ENCODE results near the gene C11orf68. TPM values are rescaled to one million over a fixed set of nuclear protein-coding genes. Genes with fewer than 3 reads are reported as not detected.

C11orf68 gene
- total RNA-seq, 1 experiment from 2014 or later = 31.9 TPM

DNA sequence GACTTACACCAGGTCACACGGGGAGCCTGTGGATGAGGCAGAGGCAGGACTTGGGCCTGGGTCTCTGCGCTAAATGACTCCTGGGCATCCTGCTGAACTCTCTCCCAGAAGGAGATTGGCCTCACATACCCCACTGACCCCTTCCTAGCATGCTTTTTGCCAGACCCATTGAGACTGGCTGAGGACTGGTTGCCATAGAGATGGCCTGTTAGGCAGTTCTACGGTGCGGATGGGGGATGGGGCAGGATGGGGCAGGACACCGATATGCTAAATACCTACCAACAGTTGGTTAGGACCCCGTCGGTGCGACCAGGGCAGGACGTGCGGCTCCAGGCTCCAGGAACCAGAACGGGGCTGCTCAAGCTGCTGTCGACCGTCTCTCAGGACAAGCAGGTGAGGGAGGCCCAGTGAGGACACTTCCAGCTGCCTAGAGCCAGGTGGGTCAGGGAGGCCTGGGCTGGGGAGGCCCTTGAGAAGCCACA lies 26.6 kb upstream of the C11orf68 start, which contains the start of gene TSGA10IP (continued):
- TF ChIP-seq, protein P1, sequence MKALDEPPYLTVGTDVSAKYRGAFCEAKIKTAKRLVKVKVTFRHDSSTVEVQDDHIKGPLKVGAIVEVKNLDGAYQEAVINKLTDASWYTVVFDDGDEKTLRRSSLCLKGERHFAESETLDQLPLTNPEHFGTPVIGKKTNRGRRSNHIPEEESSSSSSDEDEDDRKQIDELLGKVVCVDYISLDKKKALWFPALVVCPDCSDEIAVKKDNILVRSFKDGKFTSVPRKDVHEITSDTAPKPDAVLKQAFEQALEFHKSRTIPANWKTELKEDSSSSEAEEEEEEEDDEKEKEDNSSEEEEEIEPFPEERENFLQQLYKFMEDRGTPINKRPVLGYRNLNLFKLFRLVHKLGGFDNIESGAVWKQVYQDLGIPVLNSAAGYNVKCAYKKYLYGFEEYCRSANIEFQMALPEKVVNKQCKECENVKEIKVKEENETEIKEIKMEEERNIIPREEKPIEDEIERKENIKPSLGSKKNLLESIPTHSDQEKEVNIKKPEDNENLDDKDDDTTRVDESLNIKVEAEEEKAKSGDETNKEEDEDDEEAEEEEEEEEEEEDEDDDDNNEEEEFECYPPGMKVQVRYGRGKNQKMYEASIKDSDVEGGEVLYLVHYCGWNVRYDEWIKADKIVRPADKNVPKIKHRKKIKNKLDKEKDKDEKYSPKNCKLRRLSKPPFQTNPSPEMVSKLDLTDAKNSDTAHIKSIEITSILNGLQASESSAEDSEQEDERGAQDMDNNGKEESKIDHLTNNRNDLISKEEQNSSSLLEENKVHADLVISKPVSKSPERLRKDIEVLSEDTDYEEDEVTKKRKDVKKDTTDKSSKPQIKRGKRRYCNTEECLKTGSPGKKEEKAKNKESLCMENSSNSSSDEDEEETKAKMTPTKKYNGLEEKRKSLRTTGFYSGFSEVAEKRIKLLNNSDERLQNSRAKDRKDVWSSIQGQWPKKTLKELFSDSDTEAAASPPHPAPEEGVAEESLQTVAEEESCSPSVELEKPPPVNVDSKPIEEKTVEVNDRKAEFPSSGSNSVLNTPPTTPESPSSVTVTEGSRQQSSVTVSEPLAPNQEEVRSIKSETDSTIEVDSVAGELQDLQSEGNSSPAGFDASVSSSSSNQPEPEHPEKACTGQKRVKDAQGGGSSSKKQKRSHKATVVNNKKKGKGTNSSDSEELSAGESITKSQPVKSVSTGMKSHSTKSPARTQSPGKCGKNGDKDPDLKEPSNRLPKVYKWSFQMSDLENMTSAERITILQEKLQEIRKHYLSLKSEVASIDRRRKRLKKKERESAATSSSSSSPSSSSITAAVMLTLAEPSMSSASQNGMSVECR (CRISPR knock-in tag; IDR thresholded peaks at IDR 0.05; ENCODE audit: borderline replicate concordance) = 0 out of 2 replicates have a peak, but pooled peaks have one; percentile 37
- TF ChIP-seq FOXP1 (CRISPR knock-in tag; IDR thresholded peaks at IDR 0.05; ENCODE audit: borderline replicate concordance) (peak; percentile 69; the same call in 1 of the 2 replicates), FOXJ3 (CRISPR knock-in tag; IDR thresholded peaks at IDR 0.05; ENCODE audit: borderline replicate concordance) (no peak), TEAD1 (CRISPR knock-in tag; IDR thresholded peaks at IDR 0.05) (0 out of 2 replicates have a peak, but pooled peaks have one; percentile 53), SMAD3 (CRISPR knock-in tag; IDR thresholded peaks at IDR 0.05; ENCODE audit: borderline replicate concordance) (no peak)
- TF ChIP-seq, protein P2, sequence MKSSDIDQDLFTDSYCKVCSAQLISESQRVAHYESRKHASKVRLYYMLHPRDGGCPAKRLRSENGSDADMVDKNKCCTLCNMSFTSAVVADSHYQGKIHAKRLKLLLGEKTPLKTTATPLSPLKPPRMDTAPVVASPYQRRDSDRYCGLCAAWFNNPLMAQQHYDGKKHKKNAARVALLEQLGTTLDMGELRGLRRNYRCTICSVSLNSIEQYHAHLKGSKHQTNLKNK (CRISPR knock-in tag; IDR thresholded peaks at IDR 0.05) = no peak

DNA sequence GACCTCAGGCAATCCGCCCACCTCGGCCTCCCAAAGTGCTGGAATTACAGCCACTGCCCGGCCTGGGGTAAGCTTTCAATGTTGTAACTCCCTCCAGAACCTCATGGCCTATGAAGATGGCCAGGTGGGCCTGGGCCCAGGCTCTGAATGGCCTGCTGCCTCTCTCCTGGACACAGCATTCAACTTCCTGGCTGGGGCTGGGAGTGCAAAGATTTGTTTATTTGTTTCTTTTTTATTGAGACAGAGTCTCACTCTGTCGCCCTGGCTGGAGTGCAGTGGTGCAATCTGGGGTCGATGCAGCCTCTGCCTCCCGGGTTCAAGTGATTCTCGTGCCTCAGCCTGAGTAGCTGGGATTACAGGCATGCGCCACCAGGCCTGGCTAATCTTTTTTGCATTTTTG lies 25.9 kb upstream of the C11orf68 start:
- H3K27ac Mint-ChIP-seq = peak overlapping the region; percentile 89; the same call in 1 of the 2 replicates
- peaks cover 40% of the 10 kb centered on the region for H3K4me1 Mint-ChIP-seq
- no peaks in the 10 kb centered on the region for H3K36me3 Mint-ChIP-seq
- H3K9me3 Mint-ChIP-seq = no peaks in the 10 kb centered on the region
- H3K27me3 Mint-ChIP-seq (ENCODE audit: low read depth) = peaks cover 7% of the 10 kb centered on the region; the same call in 1 of the 2 replicates
- POLR2A ChIA-PET = no interaction called here
- peak overlapping the region; percentile 59; the same call in 1 of the 2 replicates for H3K4me3 Mint-ChIP-seq
- CTCF ChIA-PET = interaction anchor here (0.9 to 3.1 kb wide), 4 partner anchors 12 to 165 kb away, joined by 3 to 11 read pairs (median 6); partner anchors contain the start of gene AP5B1
- TF ChIP-seq FOXP1 (CRISPR knock-in tag; IDR thresholded peaks at IDR 0.05; ENCODE audit: borderline replicate concordance) (no peak), ZNF219 (CRISPR knock-in tag; IDR thresholded peaks at IDR 0.05; ENCODE audit: borderline replicate concordance) (no peak), RELA (CRISPR knock-in tag; IDR thresholded peaks at IDR 0.05; ENCODE audit: borderline replicate concordance) (no peak), TP53 (CRISPR knock-in tag; IDR thresholded peaks at IDR 0.05) (no peak), GRHL2 (CRISPR knock-in tag; IDR thresholded peaks at IDR 0.05; ENCODE audit: insufficient replicate concordance, severe bottlenecking) (no peak), SMAD4 (CRISPR knock-in tag; IDR thresholded peaks at IDR 0.05) (no peak), NFYB (CRISPR knock-in tag; conservative IDR thresholded peaks at IDR 0.05; ENCODE audit: low read depth) (no peak), ZNF416 (CRISPR knock-in tag; IDR thresholded peaks at IDR 0.05) (no peak), CREB1 (CRISPR knock-in tag; IDR thresholded peaks at IDR 0.05) (no peak), ZNF138 (CRISPR knock-in tag; conservative IDR thresholded peaks at IDR 0.05) (no peak)
- TF ChIP-seq, protein P3, sequence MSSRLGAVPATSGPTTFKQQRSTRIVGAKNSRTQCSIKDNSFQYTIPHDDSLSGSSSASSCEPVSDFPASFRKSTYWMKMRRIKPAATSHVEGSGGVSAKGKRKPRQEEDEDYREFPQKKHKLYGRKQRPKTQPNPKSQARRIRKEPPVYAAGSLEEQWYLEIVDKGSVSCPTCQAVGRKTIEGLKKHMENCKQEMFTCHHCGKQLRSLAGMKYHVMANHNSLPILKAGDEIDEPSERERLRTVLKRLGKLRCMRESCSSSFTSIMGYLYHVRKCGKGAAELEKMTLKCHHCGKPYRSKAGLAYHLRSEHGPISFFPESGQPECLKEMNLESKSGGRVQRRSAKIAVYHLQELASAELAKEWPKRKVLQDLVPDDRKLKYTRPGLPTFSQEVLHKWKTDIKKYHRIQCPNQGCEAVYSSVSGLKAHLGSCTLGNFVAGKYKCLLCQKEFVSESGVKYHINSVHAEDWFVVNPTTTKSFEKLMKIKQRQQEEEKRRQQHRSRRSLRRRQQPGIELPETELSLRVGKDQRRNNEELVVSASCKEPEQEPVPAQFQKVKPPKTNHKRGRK (CRISPR knock-in tag; IDR thresholded peaks at IDR 0.05; ENCODE audit: borderline replicate concordance) = no peak
- TF ChIP-seq, protein P4, sequence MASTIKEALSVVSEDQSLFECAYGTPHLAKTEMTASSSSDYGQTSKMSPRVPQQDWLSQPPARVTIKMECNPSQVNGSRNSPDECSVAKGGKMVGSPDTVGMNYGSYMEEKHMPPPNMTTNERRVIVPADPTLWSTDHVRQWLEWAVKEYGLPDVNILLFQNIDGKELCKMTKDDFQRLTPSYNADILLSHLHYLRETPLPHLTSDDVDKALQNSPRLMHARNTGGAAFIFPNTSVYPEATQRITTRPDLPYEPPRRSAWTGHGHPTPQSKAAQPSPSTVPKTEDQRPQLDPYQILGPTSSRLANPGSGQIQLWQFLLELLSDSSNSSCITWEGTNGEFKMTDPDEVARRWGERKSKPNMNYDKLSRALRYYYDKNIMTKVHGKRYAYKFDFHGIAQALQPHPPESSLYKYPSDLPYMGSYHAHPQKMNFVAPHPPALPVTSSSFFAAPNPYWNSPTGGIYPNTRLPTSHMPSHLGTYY (CRISPR knock-in tag; IDR thresholded peaks at IDR 0.05) = no peak
- TF ChIP-seq, protein P5, sequence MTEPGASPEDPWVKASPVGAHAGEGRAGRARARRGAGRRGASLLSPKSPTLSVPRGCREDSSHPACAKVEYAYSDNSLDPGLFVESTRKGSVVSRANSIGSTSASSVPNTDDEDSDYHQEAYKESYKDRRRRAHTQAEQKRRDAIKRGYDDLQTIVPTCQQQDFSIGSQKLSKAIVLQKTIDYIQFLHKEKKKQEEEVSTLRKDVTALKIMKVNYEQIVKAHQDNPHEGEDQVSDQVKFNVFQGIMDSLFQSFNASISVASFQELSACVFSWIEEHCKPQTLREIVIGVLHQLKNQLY (CRISPR knock-in tag; IDR thresholded peaks at IDR 0.05) = no peak
- TF ChIP-seq, protein P6, sequence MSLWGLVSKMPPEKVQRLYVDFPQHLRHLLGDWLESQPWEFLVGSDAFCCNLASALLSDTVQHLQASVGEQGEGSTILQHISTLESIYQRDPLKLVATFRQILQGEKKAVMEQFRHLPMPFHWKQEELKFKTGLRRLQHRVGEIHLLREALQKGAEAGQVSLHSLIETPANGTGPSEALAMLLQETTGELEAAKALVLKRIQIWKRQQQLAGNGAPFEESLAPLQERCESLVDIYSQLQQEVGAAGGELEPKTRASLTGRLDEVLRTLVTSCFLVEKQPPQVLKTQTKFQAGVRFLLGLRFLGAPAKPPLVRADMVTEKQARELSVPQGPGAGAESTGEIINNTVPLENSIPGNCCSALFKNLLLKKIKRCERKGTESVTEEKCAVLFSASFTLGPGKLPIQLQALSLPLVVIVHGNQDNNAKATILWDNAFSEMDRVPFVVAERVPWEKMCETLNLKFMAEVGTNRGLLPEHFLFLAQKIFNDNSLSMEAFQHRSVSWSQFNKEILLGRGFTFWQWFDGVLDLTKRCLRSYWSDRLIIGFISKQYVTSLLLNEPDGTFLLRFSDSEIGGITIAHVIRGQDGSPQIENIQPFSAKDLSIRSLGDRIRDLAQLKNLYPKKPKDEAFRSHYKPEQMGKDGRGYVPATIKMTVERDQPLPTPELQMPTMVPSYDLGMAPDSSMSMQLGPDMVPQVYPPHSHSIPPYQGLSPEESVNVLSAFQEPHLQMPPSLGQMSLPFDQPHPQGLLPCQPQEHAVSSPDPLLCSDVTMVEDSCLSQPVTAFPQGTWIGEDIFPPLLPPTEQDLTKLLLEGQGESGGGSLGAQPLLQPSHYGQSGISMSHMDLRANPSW (CRISPR knock-in tag; conservative IDR thresholded peaks at IDR 0.05; ENCODE audit: low read depth) = no peak
- TF ChIP-seq, protein P7, sequence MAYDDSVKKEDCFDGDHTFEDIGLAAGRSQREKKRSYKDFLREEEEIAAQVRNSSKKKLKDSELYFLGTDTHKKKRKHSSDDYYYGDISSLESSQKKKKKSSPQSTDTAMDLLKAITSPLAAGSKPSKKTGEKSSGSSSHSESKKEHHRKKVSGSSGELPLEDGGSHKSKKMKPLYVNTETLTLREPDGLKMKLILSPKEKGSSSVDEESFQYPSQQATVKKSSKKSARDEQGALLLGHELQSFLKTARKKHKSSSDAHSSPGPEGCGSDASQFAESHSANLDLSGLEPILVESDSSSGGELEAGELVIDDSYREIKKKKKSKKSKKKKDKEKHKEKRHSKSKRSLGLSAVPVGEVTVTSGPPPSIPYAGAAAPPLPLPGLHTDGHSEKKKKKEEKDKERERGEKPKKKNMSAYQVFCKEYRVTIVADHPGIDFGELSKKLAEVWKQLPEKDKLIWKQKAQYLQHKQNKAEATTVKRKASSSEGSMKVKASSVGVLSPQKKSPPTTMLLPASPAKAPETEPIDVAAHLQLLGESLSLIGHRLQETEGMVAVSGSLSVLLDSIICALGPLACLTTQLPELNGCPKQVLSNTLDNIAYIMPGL (CRISPR knock-in tag; IDR thresholded peaks at IDR 0.05) = no peak
- DNase-seq (ENCODE audit: low spot score) (no peak), ATAC-seq (no peak)
